GM18505 (cell line): ENCODE results near the gene PDE1A.

Source experiments
- ATAC-seq: cut with Tn5 transposase; IDR thresholded peaks from one replicate; pipeline ENCODE4 v1.9.1; 2021; ENCODE audit not compliant: unreplicated experiment
- POLR2A ChIP-seq: IDR thresholded peaks from 4 replicates; pipeline ENCODE4 v1.6.1; 2011; ENCODE audit warnings: borderline replicate concordance; ENCODE audit not compliant: insufficient read depth, insufficient read length; ENCODE audit errors: extremely low read depth

PDE1A gene

GRCh38 chr2:182426918-182427240 lies at the start of gene PDE1A:
Gene PDE1A (minus strand): TSS chr2:182427036.
- no peak for ATAC-seq
- TF ChIP-seq POLR2A: no peak

DNA sequence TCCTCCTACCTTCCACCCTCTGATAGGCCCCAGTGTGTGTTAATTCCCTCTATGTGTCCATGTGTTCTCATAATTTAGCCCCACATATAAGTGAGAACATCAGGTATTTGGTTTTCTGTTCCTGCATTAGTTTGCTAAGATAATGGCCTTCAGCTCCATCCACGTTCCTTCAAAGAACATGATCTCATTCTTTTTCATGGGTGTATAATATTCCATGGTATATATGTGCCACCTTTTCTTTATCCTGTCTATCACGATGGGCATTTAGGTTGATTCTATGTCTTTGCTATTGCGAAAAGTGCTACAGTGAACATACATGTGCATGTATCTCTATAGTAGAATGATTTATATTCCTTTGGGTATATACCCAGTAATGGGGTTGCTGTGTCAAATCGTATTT lies 46.8 kb upstream of the PDE1A start:
- no peak for TF ChIP-seq POLR2A
- no peak for ATAC-seq

GRCh38 chr2:182463760-182464159 lies 36.9 kb upstream of the PDE1A start:
- TF ChIP-seq POLR2A: no peak
- no peak for ATAC-seq

DNA sequence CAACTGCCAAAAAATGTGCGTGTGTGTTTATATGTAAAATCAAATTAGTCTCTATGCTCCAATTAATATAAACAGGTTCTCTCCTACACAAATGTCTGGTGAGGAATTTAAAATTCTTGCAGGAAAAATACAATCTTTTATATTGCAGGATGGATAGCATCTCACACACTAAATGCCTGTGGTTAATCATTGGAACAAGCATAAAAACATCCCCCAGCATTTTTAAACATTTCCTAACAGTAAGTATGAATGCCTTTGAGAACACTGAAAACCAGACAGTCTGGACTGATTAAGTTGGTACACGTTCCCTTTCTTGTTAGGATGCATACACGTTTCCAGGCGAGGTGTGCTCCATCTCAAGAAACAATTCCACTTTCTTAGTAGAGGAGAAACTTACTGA lies 29.9 kb upstream of the PDE1A start:
- ATAC-seq: no peak
- no peak for TF ChIP-seq POLR2A

DNA sequence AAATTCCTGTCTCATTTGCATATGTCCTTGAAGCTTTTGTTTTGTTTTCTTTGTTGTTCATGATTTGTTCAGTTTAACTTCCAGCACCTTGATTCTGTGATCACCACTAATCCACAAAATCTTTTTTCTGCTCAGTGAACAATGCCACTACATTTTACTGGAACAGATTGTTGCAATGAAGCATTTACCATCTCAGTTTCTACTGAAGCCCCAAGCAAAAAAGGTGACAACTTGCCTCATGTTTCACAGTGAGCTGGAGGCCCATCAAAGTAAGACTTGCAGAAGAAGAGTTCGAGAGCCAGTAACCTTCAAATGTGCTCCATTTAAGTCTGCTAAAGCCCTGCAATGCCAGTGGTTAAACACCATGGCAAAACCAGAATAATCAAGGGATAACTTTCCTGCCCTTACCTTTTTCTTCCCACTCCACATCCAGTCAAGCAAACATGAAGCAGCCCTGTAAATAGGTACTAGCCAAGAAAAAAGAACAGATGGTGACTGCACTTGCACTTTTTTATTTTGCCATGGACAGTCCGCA lies 25.7 kb upstream of the PDE1A start:
- ATAC-seq: no peak
- no peak for TF ChIP-seq POLR2A

- TF ChIP-seq POLR2A: no peak
- no peak for ATAC-seq
Measured at GRCh38 chr2:182448371-182448770, 21.5 kb upstream of the PDE1A start.

GRCh38 chr2:182447863-182448262 lies 21.0 kb upstream of the PDE1A start:
- TF ChIP-seq POLR2A: no peak
- ATAC-seq: no peak

GRCh38 chr2:182447163-182447562 lies 20.3 kb upstream of the PDE1A start:
- ATAC-seq: no peak
- TF ChIP-seq POLR2A: no peak

GRCh38 chr2:182446087-182446486 lies 19.3 kb upstream of the PDE1A start:
- no peak for ATAC-seq
- no peak for TF ChIP-seq POLR2A

GRCh38 chr2:182445391-182445965 lies 18.6 kb upstream of the PDE1A start:
- no peak for ATAC-seq
- TF ChIP-seq POLR2A: no peak

GRCh38 chr2:182444806-182445205 lies 18.0 kb upstream of the PDE1A start:
- ATAC-seq: no peak
- no peak for TF ChIP-seq POLR2A

DNA sequence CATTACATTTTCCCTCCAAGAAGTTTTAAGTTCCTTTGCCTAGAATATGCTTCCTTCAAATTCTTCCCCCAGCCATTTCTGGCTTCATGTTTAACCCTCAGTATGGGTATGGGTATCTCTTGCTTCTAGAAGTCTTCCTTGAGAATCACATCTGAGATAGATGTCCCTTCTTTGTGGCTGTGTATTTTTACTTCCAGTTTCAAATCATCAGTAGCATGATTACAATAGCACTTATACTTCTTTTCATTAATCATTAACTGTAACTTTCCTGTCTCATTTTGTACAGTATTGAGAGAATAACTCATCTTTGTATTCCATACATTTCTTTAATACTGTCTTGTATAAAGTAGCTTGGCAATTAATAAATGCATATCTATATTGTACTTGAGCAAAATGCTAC lies 17.3 kb upstream of the PDE1A start:
- no peak for TF ChIP-seq POLR2A
- ATAC-seq: no peak

GRCh38 chr2:182436252-182436651 lies 9.4 kb upstream of the PDE1A start:
- ATAC-seq: no peak
- no peak for TF ChIP-seq POLR2A

DNA sequence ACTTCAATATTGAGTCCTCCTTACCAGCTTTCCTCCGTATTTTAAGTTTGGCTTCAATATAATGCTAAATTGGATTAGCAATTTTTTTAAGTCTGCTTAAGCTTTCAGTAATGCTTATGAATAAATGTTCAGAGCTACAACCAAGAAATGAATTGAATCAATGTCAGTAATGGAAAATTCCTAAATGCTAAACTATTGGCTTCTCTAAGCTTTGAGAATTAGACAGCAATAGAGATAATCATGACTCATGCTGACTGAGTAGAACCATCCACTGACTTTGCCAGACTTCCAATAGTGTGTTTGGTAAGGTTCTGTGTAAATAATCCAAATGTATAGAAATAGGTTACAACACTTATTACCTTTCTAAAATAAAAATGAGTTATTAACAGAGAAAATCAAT lies 8.9 kb upstream of the PDE1A start:
- no peak for ATAC-seq
- TF ChIP-seq POLR2A: no peak

GRCh38 chr2:182432051-182432450 lies 5.2 kb upstream of the PDE1A start:
- TF ChIP-seq POLR2A: no peak
- ATAC-seq: no peak
